Umbilical cord (tissue), 2 donors: Measurements from ENCODE around the gene TLE5. TPM values are rescaled to one million over a fixed set of nuclear protein-coding genes. Genes with fewer than 3 reads are reported as not detected.
A peak's percentile ranks its signal among the peaks of the same experiment; 100 is the strongest.

Experiments
- DNase-seq: peaks from one replicate; pipeline ENCODE4 v3.0.0-alpha.2; 2015; ENCODE audit warnings: low spot score
- total RNA-seq: library from RNA; depleted of rRNA; stranded (reverse); fragments of >200 nt; gene quantifications from one replicate; pipeline ENCODE4 v1.2.3, GENCODE V29; 2014; ENCODE audit warnings: low replicate concordance; ENCODE audit not compliant: insufficient read depth

TLE5 gene, protein sequence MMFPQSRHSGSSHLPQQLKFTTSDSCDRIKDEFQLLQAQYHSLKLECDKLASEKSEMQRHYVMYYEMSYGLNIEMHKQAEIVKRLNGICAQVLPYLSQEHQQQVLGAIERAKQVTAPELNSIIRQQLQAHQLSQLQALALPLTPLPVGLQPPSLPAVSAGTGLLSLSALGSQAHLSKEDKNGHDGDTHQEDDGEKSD
- 41.4 TPM for total RNA-seq

DNA sequence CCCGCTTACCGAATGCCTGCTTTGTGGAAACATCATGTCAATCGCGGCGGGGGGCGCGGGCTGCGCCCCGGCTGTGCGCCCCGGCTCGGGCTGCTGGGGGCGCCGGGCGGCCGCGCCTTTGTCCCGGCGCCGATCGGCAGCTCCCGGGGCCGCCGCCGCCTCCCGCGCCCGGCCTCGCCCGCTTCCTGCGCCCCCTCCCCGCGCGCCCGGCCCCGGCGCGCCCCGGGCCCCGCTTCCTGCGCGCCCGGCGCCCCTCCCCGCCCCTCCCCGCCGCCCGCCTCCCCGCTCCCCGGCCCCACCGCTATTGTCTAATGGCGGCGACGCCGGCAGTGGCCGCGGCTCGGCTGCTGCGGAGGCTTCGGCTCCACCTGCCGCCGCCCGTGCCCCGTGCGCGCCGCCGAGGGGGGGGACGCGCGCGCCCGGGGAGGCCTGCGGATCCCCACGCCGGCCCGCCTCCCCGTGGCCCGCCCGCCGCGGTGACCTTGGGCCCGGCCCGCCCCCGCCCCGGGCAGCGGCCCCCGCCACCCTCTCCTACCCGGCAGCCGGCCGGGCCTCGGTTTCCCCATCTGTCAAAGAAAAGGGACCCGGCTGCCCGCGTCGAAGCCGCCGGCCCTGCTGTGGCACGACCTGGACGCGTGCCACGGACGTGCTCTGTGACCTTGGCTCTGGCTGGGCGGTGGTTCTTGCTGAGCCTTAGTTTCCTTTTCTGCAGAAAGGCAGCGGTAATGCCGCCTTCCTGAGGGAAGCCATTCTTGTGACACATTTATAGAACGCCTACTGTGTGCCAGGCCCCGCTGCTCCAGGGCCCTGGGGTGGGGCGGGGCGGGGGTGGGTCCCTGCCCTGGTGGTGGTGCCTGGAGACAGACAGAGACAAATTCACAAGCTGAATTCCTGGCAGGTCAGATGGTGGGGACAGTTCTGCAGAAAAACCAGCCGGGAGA, at the start of gene TLE5:
TSS of gene TLE5 (minus strand) at position 331 of the 941 bp plus-strand sequence. CDS start at position 36, 295 bp downstream.
- peak; percentile 49 for DNase-seq

DNA sequence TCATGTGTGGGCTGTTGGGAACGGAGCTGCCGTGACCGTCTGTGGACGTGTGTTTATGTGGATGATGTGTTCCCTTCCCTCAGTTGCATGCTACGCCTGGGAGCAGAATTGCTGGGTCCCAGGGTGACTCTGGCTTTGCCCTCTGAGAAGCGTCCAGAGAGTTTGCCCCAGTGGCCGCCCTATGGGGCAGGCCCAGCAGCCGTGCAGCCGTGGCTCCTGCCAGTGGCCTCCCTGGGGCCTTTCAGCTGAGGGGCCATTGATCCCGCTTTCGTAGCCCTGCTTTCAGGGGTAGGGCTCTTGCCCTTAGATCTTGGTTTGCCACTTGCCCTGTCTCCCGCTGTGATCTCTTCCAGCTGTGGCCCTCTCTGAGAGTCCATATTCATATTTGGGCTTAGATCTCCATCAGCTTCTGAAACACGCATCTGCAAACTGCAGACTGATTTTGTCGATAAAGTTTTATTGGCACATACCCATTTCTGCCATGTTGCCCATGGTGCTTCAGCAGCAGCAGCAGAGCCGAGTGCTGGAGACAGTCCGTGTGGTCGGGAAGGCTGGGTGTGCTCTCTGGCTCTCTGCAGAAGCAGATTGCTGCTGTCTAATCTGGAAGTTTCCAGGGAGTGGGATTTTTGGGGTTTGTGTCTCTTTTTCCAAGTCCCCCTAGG, 49.4 kb upstream of the TLE5 start:
- no peak for DNase-seq

DNA sequence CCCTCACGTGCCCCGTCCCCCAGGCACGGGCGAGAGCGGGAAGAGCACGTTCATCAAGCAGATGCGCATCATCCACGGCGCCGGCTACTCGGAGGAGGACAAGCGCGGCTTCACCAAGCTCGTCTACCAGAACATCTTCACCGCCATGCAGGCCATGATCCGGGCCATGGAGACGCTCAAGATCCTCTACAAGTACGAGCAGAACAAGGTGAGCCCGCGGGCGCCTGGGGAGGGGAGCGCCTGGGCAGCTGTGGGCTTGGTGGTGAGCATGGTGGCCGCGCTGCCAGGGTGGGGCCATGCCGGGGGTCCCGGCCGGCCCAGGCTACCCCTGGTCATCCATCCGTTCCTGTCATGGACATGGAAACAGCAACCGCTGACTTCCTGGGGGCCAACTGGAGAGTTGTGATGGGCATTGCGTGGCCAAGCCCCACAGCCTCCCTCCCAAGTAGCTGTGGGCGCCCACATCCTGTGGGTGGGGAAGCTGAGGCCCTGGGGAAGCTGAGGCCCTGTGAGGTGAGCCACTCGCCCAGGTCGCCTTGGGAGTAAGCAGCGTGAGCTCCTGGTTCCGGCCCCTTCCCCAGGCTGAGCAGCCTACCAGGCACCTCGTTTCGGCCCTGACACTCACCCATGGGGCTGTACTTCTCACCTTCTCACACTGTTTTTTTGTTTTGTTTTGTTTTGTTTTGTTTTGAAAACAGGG, 48.0 kb upstream of the TLE5 start:
- DNase-seq: no peak

DNA sequence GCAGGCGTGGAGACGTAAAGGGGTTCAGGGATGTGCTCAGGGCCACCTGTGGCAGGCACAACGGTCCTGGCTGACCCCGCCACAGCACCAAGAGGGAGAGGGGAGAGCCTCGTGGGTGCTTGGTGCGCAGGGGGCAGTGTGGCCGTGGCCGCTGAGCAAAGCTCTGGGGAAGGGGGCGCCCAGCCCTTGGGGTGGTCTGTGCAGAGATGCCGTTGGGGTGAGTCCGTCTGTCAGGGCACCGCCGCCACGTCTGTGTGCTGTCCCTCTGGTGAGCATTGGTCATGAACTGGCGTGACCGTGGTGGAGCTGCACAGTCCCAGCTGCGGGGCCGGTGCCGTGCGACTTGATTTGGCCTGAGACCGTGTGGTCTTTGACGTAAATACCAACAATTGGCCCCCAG, 47.2 kb upstream of the TLE5 start:
- no peak for DNase-seq

DNA sequence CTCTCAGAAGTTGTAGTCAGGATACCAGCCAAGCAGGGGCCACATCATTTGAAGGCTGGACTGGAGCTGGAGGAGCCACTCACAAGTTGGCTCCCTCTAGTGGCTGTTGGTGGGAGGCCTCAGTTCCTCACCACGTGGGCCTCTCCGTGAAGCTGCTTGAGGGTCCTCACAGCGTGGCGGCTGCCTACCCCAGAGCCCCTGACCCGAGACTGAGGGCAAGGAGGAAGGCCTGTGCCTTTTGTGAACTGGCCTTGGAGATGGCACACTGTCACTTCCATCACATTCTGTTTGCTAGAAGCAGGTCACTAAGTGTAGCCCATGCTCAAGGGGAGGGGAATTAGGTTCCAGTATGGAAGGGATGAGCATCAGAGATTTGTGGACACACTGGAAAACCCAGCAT, 46.5 kb upstream of the TLE5 start:
- no peak for DNase-seq

DNA sequence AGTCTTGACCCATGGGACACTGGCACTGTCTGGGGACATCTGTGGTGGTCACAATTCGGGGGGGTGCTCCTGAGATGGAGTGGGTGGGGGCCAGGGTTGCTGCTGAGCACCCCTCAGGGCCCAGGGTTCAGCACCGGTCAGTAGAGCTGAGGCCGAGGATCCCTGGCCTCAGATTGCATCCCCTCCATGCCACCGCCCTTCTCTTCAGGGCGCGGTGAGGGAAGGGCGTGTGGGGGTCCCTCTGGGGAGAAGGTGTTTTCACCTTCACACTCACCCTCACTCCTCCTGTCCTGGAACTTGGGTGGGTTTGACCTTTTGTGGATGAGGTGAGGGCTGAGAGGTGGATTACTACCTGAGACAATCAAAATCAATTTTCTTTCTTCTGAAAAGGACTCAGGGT, 45.4 kb upstream of the TLE5 start:
- DNase-seq: no peak

DNA sequence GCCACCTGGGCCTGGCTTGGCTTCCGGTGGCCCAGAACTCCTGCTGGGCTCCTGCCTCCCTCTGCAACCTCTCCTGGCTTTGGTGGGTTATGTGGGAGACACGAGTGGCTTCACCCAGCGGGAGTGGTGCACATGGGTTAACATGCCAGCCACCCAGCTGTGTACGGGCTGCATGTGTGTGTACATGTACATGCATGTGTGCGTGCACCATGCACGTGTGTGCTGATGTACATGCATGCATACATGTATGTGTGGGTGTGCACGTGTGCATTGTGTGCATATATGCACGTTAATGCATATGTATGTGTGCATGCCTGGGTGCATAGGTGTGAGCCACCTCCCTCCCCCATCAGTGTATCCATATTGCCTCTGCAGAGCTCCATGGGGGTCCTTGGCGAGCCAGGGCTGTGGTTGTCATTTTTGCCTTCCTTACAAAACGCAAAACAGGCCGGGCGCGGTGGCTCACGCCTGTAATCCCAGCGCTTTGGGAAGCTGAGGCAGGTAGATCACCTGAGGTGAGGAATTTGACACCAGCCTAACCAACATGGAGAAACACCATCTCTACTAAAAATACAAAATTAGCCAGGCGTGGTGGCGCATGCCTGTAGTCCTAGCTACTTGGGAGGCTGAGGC, 44.3 kb upstream of the TLE5 start:
- no peak for DNase-seq

DNA sequence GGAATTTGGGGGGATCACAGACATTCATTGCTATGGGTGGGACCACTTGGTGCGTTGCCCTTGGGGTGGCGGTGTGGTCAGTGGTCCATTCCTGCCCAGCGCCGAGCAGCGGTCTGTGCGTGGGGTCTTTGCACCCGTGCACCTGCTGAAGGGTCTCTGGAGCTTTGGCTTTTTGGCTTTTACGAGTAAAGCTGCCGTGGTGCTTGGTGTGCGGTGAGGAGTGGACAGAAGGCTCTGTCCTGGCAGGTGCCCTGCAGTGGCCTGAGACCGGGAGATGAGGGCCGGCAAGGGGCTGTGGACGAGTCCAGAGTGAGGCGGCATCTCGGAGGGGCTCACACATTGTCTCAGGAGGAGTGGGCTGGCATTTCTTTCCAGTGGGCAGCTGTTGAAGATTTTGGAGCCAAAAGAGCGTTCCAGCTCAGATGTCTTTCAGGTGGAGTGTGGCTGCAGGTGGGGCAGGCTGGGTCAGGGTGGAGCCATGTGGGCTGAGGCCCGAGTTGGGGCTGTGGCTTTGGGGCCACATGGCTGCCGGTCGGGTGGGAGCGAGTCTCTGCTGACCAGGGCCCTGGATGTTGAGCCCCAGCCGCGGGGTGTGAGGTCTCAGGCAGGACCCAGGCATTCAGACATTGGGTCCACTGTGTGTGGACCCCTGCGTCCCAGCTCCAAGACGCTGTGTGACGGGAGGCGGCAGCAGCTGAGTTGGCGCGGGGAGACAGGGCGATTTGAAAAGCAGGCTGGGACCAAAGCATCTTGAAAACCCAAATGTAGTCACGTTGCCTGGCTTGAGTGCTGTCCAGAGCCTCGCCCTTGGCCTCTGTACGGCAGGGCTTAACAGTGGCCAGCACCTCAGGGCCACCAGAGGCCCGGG, 43.6 kb upstream of the TLE5 start:
- DNase-seq: no peak

DNA sequence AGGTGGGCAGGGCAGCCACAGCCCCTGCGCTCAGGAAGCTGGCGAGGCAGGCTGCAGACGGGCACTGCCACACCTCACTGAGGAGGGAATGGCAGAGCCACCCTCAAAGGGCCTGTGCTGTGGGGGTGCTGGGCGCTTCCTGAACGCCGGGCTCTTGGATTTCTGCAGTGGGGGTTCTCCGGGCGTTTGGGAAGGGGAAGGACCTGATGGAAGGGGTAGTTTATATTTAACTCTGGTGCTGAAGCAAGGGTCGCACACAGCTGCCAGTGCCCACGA, 42.4 kb upstream of the TLE5 start:
- no peak for DNase-seq

DNA sequence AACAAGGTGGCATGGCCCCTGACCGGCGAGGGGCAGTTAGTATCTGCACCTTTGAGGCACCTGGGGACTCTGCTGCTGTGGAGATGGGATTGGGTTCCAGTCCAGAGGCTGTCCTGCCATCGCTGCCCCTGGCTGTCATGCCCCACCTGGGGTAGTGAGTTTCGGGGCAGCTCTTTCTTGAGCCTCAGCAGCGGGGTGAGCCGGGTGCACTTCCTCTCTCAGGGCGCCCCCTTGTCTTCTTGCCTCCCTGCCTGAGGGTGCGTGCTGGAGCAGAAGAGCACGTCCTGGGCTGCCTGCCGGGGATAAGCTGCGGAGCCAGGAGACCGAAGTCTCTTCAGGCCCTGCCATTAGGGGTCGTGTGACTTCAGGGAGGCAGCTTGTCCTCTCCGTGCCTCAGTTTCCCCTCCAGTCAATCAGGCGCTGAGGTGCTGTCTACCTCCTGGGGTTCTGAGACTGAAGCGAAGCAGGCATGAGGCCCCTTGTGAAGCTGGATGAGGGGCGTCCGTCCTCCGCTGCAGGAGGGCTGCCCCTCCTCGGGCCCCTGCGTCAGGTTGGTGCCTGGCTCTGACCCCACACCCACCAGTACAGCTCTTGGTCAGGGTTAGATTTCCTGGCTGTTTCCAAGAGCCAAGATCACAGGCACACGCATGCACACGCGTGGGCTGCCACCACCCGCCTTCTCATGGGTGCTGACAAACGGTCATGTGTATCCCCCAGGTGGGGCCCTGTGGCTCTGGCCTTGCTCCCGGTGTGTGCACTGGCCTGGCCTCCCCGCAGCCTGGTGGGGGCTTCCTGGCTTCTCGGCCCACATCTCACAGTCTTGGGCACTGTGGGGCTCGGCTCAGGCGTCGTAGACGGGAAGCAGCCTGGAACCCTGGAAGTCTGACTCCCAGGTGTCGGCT, 40.2 kb upstream of the TLE5 start:
- no peak for DNase-seq

DNA sequence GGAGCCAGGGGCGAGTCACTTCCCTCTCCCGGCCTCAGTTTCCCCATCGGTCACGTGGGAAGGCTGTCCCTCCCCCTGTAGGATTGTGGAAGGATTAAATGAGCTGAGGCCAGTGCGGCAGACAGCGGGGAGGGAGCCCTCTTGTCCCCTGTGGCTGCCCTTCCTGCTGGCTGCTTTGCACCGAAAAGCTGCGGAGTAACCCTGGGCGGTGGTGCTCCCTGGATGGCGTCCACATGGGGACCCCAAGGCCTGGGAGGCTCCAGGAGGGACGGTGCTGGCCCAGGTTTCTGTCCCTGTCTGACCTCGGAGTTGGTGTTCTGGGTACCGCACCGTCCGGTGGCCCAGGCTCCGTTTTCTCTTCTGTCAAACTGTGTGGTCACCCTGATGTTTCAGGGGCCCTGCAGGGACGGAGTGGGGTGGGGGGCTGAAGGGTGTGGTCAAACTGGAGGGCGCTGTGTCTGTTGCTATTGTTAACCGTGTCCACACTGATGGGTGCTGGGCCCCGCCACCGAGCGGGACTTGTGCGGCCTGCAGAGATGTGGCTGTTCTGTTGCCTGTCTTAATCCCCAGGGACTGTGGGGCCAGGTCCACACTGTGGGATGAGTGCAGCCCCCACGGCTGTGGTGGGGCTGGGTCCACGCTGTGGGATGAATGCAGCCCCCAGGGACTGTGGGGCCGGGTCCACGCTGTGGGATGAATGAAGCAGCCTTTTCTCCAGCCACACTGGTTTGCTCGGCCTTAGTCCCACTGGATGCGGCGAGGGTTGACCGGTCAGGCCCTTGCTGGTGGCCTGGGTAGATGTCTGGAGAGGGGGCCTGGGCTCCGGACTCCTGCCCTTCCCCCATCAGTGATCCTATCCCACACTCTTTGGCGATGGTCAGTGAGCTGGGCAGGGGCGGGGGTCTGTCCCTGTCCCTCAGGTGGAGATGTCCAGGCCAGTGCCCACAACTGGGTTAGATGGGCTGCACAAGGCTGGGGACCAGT, 38.7 kb upstream of the TLE5 start:
- DNase-seq: no peak

DNA sequence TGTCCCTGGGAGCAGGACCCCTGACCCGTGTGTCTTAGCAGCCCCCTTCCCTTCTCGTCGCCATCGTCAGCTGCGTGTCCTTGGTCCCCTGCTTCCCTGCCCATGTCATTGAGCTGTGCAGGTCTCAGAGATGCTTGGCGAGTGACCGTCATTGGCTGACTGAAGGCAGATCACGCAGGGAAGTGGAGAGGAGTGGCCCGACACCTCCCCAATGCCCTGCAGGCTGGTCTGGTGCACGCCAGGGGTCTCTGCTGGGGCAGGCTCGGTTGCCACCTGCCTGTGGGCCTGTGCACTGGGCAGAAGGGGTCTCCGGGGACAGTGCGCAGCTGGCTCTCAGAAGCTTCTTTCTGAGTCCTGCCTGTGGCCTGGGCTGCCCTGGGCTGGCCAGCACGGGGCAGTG, 38.0 kb upstream of the TLE5 start:
- no peak for DNase-seq

DNA sequence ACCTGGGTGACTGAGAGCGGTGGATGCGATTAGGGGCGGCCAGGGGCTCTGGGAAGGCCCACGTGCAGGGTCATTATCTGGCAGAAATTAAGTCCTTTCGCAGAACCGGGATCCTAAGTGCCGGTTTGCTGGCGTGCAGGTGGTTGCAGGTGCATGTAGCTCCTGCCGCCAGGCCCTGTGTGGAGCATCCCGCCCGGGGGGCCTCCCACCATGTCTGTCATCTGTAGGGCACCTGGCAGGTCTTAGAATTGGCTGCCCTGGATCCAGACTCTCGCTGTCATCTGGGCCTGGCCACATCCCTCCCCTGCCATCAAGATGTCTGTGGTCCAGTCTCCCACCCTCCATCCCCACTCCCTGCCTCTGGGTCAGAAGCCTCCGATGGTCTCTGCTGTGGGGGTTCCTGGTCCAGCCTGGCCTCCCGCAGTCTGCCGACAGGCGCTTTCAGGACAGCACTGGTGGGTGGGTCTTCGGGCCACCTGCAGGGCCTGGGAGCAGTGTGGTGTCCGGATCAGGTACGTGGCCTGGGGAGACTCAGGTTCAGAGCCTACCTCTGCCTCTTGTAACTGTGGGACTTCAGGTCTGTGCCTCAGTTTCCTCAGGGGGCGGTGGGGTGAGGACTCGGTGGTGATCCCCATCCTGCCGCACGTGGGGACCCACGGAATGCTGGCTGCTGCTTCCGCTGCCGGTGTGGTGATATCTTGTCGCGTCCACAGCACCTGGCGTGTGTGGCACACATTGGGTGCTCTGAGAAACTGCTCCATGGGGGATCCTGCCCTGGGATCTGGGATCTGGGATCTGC, 37.3 kb upstream of the TLE5 start:
- no peak for DNase-seq

DNA sequence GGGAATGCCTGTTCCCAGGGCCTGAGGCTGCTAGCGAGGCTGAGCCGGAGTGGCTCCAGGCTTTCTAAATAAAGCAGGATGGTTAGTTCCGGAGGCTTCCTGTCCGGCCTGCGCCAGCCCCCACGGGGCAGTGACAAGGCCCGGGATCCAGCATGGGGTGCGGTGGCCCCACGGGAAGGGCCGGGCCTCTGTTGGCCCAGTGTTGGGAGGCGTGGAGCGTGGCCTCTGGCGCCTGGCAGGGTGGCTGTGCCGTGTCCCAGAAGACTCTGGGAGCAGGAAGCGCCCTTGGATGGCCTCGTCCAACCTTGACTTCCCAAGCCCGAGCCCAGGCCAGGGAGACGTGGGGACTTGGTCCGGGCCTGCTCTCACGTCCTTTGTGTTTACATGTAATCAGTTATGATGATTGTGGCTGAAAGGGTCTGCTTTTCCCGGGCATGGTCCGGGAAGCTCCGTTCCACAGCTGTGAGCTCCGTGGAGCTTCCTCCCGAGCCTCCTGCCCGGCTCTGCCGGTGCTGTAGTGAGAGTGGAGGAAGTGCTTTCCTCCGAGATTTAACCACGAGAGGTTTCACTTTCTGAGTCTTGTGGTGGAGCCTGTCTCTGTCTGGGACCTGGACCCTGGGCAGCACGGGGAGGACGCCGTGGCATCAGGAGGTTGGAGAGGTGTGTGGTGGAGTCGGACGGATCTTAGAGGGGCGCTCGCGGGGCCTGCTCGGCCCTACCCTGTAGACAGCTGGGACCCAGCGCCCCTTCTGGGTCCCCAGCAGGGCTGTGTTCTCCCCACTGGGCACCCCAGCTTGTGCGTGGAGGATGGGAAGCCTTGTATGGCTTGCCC, 36.4 kb upstream of the TLE5 start:
- no peak for DNase-seq

DNA sequence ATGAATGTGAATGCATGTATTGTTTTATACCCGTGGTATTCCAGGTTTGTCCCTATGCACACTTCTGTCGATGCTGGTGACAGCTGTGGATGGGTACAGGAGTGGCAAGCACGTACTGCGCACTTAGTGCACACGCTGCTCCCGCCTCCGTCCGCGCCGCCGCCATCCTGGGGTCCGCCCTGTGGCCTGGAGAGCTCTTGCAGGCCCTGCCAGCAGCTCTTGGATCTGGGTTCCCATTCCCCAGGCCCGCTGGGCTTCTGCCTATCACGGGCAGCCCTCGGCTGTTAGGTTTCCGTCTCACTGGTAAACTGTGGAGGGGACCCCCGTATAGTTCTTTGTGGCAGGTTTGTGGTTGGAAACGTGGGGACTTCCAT, 35.8 kb upstream of the TLE5 start:
- no peak for DNase-seq

DNA sequence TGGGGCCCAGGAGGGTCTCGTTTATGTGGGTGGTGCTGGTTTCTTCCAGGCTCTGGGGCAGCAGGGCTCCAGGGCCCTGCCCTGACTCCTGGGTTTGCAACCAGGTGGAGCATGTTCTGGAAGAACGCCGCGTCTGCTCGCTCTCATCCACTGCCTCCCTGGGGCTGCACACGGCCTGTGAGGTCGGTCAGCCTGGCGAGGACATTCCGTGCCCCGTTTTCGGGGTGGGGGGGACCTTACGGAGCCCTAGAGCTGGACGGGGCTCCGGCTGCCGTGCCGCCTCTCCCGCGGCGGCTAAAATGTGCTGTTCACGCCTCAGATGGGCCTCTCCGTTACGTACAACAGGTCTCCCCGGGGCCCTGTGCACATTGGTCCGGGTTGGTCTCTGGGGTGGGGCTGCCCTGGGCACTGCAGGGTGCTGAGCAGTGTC, 35.2 kb upstream of the TLE5 start:
- DNase-seq: no peak

DNA sequence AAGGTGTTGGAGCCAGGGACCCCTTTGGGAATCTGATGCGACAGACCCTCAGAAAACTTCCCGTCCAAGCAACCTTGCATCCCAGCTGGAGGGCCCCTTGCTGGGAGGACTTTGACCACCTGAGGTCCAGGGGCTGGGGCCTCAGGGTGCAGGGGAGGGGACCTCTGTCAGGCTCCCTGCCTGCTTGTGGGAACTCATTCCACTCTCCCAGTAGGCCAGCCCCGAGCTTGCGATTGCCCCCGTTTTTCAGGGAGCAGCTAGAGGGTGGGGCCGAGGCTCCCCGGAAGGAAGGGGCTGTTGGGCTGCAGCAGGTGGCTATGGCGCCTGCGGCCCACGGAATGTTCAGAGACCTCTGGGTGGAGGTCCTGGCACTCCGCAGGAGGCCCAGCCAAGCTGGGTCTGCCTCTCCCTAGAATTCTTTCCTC, 34.6 kb upstream of the TLE5 start:
- DNase-seq: no peak
